ENCODE results near the gene POLR2E.
A peak's percentile ranks its signal among the peaks of the same experiment; 100 is the strongest.

The POLR2E gene

GRCh38 chr19:1061987-1062386, 33.2 kb downstream of the POLR2E start:
- Histone ChIP-seq H3K36me3 (ENCODE audit: control insufficient read depth in 1 of 2, insufficient read depth in 2 of 2, low read length in 2 of 2) (peaks cover 0 to 15% of the 10 kb centered on the region in 2 donors), H3K27ac (ENCODE audit: low read length) (no peak overlapping the region), H3K27me3 (ENCODE audit: low read depth, low read length) (peaks cover 12% of the 10 kb centered on the region), H3K9me3 (ENCODE audit: control insufficient read depth in 1 of 2, low read length in 2 of 2) (peaks cover 15 to 25% of the 10 kb centered on the region in 2 donors), H3K4me1 (ENCODE audit: control insufficient read depth in 1 of 2, insufficient read depth in 2 of 2, low read length in 2 of 2) (peaks cover 0 to 24% of the 10 kb centered on the region in 2 donors), H3K4me3 (ENCODE audit: low read depth in 1 of 2, low read length in 2 of 2) (no peak overlapping the region)

GRCh38 chr19:1060689-1061088, 34.5 kb downstream of the POLR2E start:
- Histone ChIP-seq H3K9me3 (ENCODE audit: control insufficient read depth in 1 of 2, low read length in 2 of 2) (peaks cover 18 to 37% of the 10 kb centered on the region in 2 donors), H3K4me3 (ENCODE audit: low read depth in 1 of 2, low read length in 2 of 2) (no peak overlapping the region), H3K27me3 (ENCODE audit: low read depth, low read length) (peaks cover 5% of the 10 kb centered on the region), H3K36me3 (ENCODE audit: control insufficient read depth in 1 of 2, insufficient read depth in 2 of 2, low read length in 2 of 2) (peaks cover 0 to 28% of the 10 kb centered on the region in 2 donors), H3K4me1 (ENCODE audit: control insufficient read depth in 1 of 2, insufficient read depth in 2 of 2, low read length in 2 of 2) (peaks cover 0 to 12% of the 10 kb centered on the region in 2 donors), H3K27ac (ENCODE audit: low read length) (no peak overlapping the region)

- Histone ChIP-seq H3K4me1 (ENCODE audit: control insufficient read depth in 1 of 2, insufficient read depth in 2 of 2, low read length in 2 of 2) (no peaks in the 10 kb centered on the region), H3K4me3 (ENCODE audit: low read depth in 1 of 2, low read length in 2 of 2) (peak overlapping the region in 1 of 2 donors; percentile 47), H3K9me3 (ENCODE audit: control insufficient read depth in 1 of 2, low read length in 2 of 2) (peaks cover 18 to 35% of the 10 kb centered on the region in 2 donors), H3K36me3 (ENCODE audit: control insufficient read depth in 1 of 2, insufficient read depth in 2 of 2, low read length in 2 of 2) (peaks cover 0 to 33% of the 10 kb centered on the region in 2 donors), H3K27ac (ENCODE audit: low read length) (no peak overlapping the region), H3K27me3 (ENCODE audit: low read depth, low read length) (no peaks in the 10 kb centered on the region)
These were observed 37.1 kb downstream of the POLR2E start for GRCh38 chr19:1058112-1058511.

- Histone ChIP-seq H3K27ac (ENCODE audit: low read length) (no peak overlapping the region), H3K9me3 (ENCODE audit: control insufficient read depth in 1 of 2, low read length in 2 of 2) (peaks cover 18 to 35% of the 10 kb centered on the region in 2 donors), H3K27me3 (ENCODE audit: low read depth, low read length) (no peaks in the 10 kb centered on the region), H3K4me1 (ENCODE audit: control insufficient read depth in 1 of 2, insufficient read depth in 2 of 2, low read length in 2 of 2) (no peaks in the 10 kb centered on the region), H3K36me3 (ENCODE audit: control insufficient read depth in 1 of 2, insufficient read depth in 2 of 2, low read length in 2 of 2) (peaks cover 0 to 33% of the 10 kb centered on the region in 2 donors), H3K4me3 (ENCODE audit: low read depth in 1 of 2, low read length in 2 of 2) (peak overlapping the region in 1 of 2 donors; percentile 47)
These were observed 37.9 kb downstream of the POLR2E start for GRCh38 chr19:1057176-1057855.

- Histone ChIP-seq H3K4me1 (ENCODE audit: control insufficient read depth in 1 of 2, insufficient read depth in 2 of 2, low read length in 2 of 2) (no peaks in the 10 kb centered on the region), H3K36me3 (ENCODE audit: control insufficient read depth in 1 of 2, insufficient read depth in 2 of 2, low read length in 2 of 2) (peaks cover 0 to 33% of the 10 kb centered on the region in 2 donors), H3K27me3 (ENCODE audit: low read depth, low read length) (no peaks in the 10 kb centered on the region), H3K4me3 (ENCODE audit: low read depth in 1 of 2, low read length in 2 of 2) (peak overlapping the region in 1 of 2 donors; percentile 47), H3K27ac (ENCODE audit: low read length) (no peak overlapping the region), H3K9me3 (ENCODE audit: control insufficient read depth in 1 of 2, low read length in 2 of 2) (peaks cover 18 to 35% of the 10 kb centered on the region in 2 donors)
These were observed 39.1 kb downstream of the POLR2E start for GRCh38 chr19:1055886-1056620.

- no peak overlapping the region for H3K4me3 ChIP-seq (ENCODE audit: low read depth in 1 of 2, low read length in 2 of 2)
- H3K36me3 ChIP-seq (ENCODE audit: control insufficient read depth in 1 of 2, insufficient read depth in 2 of 2, low read length in 2 of 2), result peaks cover 0 to 33% of the 10 kb centered on the region in 2 donors
- H3K4me1 ChIP-seq (ENCODE audit: control insufficient read depth in 1 of 2, insufficient read depth in 2 of 2, low read length in 2 of 2), result no peaks in the 10 kb centered on the region
- no peaks in the 10 kb centered on the region for H3K27me3 ChIP-seq (ENCODE audit: low read depth, low read length)
- H3K9me3 ChIP-seq (ENCODE audit: control insufficient read depth in 1 of 2, low read length in 2 of 2), result peaks cover 18 to 35% of the 10 kb centered on the region in 2 donors
- no peak overlapping the region for H3K27ac ChIP-seq (ENCODE audit: low read length)
These were observed 40.1 kb downstream of the POLR2E start for GRCh38 chr19:1055028-1055425.

- Histone ChIP-seq H3K27ac (ENCODE audit: low read length) (no peak overlapping the region), H3K36me3 (ENCODE audit: control insufficient read depth in 1 of 2, insufficient read depth in 2 of 2, low read length in 2 of 2) (peaks cover 0 to 33% of the 10 kb centered on the region in 2 donors), H3K4me3 (ENCODE audit: low read depth in 1 of 2, low read length in 2 of 2) (no peak overlapping the region), H3K27me3 (ENCODE audit: low read depth, low read length) (no peaks in the 10 kb centered on the region), H3K9me3 (ENCODE audit: control insufficient read depth in 1 of 2, low read length in 2 of 2) (peaks cover 18 to 32% of the 10 kb centered on the region in 2 donors), H3K4me1 (ENCODE audit: control insufficient read depth in 1 of 2, insufficient read depth in 2 of 2, low read length in 2 of 2) (no peaks in the 10 kb centered on the region)
These were observed 40.8 kb downstream of the POLR2E start for GRCh38 chr19:1054102-1055027.

- Histone ChIP-seq H3K27me3 (ENCODE audit: low read depth, low read length) (no peaks in the 10 kb centered on the region), H3K4me1 (ENCODE audit: control insufficient read depth in 1 of 2, insufficient read depth in 2 of 2, low read length in 2 of 2) (no peaks in the 10 kb centered on the region), H3K4me3 (ENCODE audit: low read depth in 1 of 2, low read length in 2 of 2) (no peak overlapping the region), H3K9me3 (ENCODE audit: control insufficient read depth in 1 of 2, low read length in 2 of 2) (peaks cover 15 to 26% of the 10 kb centered on the region in 2 donors), H3K36me3 (ENCODE audit: control insufficient read depth in 1 of 2, insufficient read depth in 2 of 2, low read length in 2 of 2) (peaks cover 0 to 30% of the 10 kb centered on the region in 2 donors), H3K27ac (ENCODE audit: low read length) (no peak overlapping the region)
These were observed 41.7 kb downstream of the POLR2E start for GRCh38 chr19:1053176-1054101.

GRCh38 chr19:1052349-1052975, 42.7 kb downstream of the POLR2E start:
- H3K27ac ChIP-seq (ENCODE audit: low read length), result no peak overlapping the region
- H3K27me3 ChIP-seq (ENCODE audit: low read depth, low read length), result no peaks in the 10 kb centered on the region
- no peak overlapping the region for H3K4me3 ChIP-seq (ENCODE audit: low read depth in 1 of 2, low read length in 2 of 2)
- no peaks in the 10 kb centered on the region for H3K4me1 ChIP-seq (ENCODE audit: control insufficient read depth in 1 of 2, insufficient read depth in 2 of 2, low read length in 2 of 2)
- H3K9me3 ChIP-seq (ENCODE audit: control insufficient read depth in 1 of 2, low read length in 2 of 2), result peaks cover 7 to 16% of the 10 kb centered on the region in 2 donors
- H3K36me3 ChIP-seq (ENCODE audit: control insufficient read depth in 1 of 2, insufficient read depth in 2 of 2, low read length in 2 of 2), result peaks cover 0 to 23% of the 10 kb centered on the region in 2 donors

GRCh38 chr19:1051791-1052190, 43.4 kb downstream of the POLR2E start:
- H3K4me3 ChIP-seq (ENCODE audit: low read depth in 1 of 2, low read length in 2 of 2), result no peak overlapping the region
- peaks cover 2 to 10% of the 10 kb centered on the region in 2 donors for H3K9me3 ChIP-seq (ENCODE audit: control insufficient read depth in 1 of 2, low read length in 2 of 2)
- no peak overlapping the region for H3K27ac ChIP-seq (ENCODE audit: low read length)
- H3K27me3 ChIP-seq (ENCODE audit: low read depth, low read length), result no peaks in the 10 kb centered on the region
- H3K36me3 ChIP-seq (ENCODE audit: control insufficient read depth in 1 of 2, insufficient read depth in 2 of 2, low read length in 2 of 2), result peaks cover 0 to 16% of the 10 kb centered on the region in 2 donors
- H3K4me1 ChIP-seq (ENCODE audit: control insufficient read depth in 1 of 2, insufficient read depth in 2 of 2, low read length in 2 of 2), result no peaks in the 10 kb centered on the region

Data from muscle layer of duodenum (tissue), 2 donors.